Measurements from ENCODE around the gene GLA.

The GLA gene

GRCh38 chrX:101395789-101396188 is 11.9 kb downstream of the GLA start:
- no peak for ATAC-seq

- ATAC-seq = no peak
Observed at GRCh38 chrX:101394372-101394771, 13.4 kb downstream of the GLA start.

GRCh38 chrX:101393530-101394305 is 14.0 kb downstream of the GLA start:
- no peak for ATAC-seq

DNA sequence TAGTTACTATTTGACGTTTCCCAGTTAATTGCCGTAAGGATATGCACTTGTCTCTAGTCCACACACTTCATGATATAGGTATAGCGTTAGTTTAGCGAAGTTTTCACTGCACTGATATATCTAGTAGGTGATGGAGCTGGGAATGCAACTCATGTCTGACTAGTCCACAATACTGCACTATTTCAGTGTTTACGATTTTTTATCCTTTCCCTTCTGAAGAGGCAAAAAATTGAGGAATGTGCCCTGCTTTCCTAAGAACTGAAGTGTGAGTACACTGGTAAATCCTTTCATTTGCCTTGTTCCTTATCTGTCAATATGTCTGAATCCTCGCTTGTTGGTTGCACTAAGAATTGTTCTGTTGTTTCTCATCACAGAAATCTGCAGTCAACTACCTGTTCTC is 15.9 kb downstream of the GLA start:
- ATAC-seq = no peak

DNA sequence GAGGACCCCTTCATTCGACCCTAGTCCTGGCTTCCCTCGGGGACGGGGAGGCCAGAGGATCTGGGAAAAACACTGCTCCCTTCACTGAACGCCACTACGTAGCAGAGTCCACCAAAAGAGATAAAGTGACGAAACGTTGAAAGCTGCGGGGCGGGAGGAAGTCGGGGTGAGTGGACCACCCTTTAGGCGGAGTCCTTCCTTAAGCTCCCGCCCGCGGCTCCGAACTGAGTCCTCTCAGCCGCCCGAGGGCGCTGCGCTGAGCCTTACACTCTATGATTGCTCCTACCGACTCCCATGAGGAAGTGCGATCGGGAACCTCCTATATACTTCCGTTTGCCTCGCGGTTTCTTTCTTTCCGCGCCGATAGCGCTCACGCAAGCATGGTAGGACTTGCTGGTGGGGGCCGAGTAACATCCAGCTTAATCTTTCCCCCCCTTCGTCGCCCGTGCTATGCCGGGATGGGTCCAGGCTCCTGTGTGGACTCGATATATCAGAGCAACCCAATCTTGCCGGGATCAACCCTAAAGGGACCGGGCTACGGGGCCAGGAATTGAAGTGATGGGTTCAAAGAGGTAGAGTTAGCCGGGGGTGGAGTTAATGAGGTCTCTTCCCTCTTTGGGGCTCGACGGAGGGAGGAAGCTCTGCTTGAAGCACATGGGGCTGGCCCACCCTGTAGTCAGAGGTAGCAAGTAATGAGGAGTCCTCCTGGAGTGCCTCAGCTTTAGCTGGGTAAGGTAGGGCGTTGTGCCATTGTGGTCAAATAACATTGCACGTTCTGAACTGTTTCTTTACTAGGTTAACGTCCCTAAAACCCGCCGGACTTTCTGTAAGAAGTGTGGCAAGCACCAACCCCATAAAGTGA is 16.8 kb downstream of the GLA start, which contains the start of gene RPL36A:
Gene RPL36A, plus strand, starts transcription at position 348 of the 862 bp plus-strand sequence. Its CDS starts 33 bp downstream, at position 381.
- ATAC-seq = peak; percentile 93

DNA sequence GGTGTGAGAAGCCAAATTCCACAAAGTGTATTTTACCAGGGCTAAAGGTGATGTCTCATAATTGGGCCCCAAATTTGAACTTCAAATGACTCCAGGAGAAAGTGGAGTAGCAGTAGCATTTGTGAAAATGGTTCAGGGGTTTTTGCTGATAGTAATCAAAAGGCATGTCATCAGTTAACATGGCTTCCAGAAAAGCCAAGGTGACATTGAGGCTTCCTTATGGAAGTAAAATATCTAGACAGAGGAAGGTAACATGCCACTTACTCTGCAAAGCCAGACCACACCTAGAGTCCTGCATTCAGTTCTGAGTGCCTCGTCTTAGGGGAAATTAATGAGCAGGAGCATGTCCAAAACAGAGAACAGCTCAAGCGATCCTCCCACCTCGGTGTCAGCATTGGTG is 19.1 kb downstream of the GLA start:
- no peak for ATAC-seq

GRCh38 chrX:101386542-101386885 is 21.2 kb downstream of the GLA start:
- ATAC-seq = no peak

GRCh38 chrX:101385795-101386541 is 21.8 kb downstream of the GLA start, which contains the start of gene BTK:
TSS of gene BTK (minus strand) at chrX:101386191. CDS start at chrX:101375284, 10,907 bp downstream.
- ATAC-seq = no peak

- ATAC-seq = no peak
Observed at GRCh38 chrX:101385026-101385684, 22.6 kb downstream of the GLA start.

- ATAC-seq = no peak
Observed at GRCh38 chrX:101383679-101384205, 24.0 kb downstream of the GLA start.

- no peak for ATAC-seq
Observed at GRCh38 chrX:101377547-101377946, 30.2 kb downstream of the GLA start.

- no peak for ATAC-seq
Observed at GRCh38 chrX:101370888-101371504, 36.7 kb downstream of the GLA start.

DNA sequence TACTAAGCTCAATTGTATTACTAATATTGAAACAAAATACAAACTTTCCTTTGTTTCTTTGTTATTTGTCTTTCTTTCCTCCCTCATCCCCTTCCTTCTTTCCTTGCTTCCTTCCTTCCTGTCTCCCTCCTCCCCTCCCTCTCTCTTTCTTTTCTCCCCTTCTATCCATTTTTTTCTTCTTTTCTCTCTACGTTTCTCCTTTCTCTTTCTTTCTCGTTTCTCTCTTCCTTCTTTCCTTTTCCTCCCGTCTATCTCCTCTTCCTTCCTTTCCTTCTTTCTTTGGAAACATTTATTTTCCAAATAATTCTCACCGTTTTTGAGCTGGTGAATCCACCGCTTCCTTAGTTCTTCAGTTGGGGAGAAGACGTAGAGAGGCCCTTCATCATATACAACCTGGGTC is 38.0 kb downstream of the GLA start:
- ATAC-seq = no peak

DNA sequence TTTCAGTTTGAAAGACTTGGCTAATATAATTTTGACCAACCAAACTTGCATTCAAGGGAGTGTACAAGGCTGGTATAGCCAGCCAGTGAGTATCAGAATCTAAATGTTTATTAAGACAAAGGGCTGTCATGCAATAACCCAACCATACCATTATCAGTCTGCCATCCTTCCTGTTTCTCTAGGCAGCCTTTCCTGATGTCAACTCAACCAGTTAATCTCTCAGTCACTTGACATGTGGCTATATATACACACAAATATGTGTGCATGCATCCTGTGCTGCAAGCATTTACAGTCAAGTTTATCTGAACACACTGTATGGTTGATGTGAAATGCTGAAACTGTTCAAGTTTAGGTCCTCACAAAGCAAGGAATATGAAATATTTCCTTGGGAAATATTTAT is 38.9 kb downstream of the GLA start:
- ATAC-seq = no peak

DNA sequence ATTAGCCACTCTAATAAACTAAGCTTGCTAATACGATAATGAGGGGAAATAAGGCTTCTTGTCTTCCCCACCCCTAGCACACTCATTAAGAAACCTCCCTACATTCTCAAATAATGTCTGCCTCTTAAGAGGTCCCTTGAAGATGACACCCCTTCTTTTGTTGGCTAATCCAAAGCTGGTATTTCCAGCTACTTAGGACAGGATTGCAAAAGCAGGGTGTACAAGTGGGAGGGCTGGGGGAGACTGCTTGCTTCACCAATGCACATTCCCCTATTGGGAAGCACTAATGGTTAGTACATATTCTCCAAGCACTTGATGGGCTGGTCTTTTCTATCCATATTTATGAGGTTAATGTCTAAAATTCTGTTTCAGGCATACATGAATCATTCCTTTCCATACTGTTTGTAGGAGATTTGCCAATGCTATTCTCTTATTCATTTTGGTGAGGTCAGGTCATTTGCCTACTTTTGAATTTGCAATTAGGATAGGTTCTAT is 42.4 kb downstream of the GLA start:
- no peak for ATAC-seq

DNA sequence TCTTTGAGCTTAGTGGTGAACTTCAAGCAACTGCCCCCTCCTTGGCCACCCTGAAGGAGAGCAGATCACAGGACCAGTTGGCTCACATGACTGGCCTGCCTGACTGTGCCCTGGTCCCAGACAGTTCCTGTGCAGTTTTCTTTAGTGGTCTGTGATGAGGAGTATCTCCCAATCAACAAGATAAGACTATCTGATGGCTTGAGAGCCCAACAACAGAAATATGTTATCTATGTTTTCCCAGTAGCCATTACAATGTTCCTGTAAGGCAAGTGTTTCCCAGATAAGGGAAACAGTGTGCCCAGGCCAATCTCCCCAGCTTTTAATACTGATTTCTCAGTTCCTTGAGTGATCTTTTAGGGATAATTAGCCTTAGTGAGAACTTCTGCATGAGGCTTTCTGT is 45.0 kb downstream of the GLA start:
- no peak for ATAC-seq

- ATAC-seq = no peak
Observed at GRCh38 chrX:101362116-101362515, 45.6 kb downstream of the GLA start.

GRCh38 chrX:101360390-101360789 is 47.3 kb downstream of the GLA start:
- ATAC-seq = no peak

DNA sequence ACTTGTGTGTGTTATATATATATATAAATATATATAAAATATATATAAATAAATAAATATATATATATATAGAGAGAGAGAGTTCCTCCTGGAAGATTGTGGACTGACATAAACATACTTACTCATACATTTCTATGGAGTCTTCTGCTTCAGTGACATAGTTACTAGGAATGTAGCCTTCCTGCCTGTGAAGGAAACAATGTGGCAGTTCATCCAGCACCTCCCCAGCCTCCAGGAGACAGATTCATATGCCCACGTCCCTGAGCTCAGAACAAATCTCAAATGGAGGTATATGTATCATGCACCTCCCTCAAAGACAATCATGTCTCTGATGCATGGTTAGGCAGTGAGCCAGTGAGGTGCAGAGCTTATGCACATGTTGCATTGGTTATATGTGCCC is 47.8 kb downstream of the GLA start:
- ATAC-seq = no peak

DNA sequence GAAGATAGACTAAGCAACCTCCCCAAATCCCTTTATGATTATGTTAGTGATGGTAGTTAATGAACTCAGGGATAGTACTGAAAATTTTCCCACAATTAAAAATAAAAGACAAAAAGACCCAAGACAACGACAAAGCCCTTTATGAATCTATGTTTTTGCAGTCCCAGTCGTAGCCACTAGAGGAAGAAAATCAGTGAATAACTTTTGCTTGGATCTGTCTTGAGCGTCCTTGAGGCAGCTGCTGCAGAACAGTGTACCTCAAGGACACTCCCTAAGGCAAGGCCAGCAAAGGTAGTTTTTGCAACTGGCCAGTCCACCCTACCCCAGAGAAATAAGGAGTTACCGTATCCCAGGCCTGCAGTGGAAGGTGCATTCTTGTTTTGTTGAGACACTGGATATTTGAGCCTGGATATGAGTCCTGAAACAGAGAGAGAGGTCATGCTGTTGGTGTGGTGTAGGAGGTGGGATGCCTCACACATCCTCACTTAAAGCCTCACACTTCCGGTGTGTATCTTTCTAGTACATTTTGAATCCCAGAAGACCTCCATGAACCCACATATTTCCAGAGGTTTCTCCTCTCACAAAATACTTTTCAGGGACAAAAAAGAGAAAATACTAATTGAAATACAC is 50.4 kb downstream of the GLA start:
- ATAC-seq = no peak

DNA sequence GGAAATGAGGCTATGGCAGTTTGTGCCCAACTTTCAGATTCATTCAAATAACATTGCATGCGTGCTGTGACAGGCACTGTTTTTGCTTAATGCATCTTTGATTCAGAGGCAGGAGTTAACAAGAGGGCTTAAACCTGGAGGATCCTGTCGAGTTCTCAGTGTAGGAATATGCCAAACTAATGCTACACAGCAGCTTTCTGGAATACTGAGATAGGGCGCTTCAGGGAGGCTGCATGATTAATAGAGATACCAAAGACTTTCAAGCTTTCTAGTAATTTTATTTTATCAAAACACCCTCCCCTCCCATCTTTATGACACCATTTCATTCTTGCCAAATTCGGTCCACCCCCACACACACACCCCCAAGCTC is 58.5 kb downstream of the GLA start:
- ATAC-seq = no peak

All from activated CD4-positive, CD25-positive, alpha-beta regulatory T cell treated with anti-CD3 and anti-CD28 coated beads, Interleukin-2, amount 50 U/mL, for 24 hours (primary cell).